NCI-H69 (cell line): ENCODE results near the gene TNIK.
"Not testable (repeated sequence)": the region's sequence is repeated elsewhere in the genome, so short reads cannot be mapped to it uniquely, and the experiment has no call there.

ENCODE experiments used
- DNase-seq: peaks from one replicate; lab custom pipeline; 2025; lab: John Stamatoyannopoulos, UW

TNIK gene

DNA sequence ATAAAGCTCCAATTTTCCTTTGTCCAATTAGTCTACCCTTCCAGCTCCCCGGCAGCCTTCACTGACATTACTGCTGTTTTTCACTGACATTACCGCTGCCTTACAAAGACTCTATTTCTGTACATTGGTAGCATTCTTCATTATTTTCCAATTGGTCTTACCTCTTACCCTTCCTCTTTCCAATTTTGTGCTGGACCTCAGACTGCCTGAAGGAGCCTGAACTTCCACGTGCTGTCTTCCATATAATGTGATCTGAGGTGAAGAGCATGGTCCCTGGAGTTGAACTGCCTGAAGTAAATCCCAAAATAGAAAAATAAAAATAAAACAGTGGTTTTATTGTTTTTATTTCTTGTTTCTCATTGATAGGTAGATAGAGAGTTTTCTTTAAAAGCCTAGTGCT is 9.2 kb upstream of the TNIK start:
- no peak for DNase-seq

DNA sequence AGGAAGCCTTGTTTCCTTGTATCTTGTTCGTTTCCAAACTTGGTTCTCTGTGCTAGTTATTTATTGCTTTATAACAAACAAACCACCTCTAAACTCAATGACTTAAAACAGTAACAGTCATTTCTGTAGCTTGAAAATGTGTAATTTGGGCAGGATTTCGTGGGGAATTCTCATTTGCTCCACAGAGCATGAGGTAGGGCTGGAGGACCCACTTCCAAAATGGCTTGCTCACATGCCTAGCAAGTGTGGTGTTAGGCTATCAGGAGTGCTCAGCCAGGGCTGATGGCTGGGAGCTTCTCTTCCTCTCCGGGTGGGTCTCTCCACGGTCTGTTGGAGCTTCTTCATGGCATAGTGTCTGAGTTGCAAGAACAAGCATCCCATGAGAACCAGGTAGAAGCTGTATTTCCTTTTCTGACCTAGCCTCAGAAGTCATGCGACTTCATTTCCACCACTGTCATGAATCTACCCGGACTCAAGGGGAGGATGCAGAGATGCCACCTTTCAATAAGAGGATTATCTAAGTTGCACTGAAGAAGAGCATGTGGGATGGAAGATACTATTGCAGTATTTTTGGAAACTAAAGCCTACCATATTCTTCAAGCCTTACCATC is 8.2 kb upstream of the TNIK start:
- no peak for DNase-seq

GRCh38 chr3:171465763-171466162 is 5.6 kb upstream of the TNIK start:
- DNase-seq, result no peak

- no peak for DNase-seq
These were observed 4.3 kb upstream of the TNIK start for GRCh38 chr3:171464462-171464861.

DNA sequence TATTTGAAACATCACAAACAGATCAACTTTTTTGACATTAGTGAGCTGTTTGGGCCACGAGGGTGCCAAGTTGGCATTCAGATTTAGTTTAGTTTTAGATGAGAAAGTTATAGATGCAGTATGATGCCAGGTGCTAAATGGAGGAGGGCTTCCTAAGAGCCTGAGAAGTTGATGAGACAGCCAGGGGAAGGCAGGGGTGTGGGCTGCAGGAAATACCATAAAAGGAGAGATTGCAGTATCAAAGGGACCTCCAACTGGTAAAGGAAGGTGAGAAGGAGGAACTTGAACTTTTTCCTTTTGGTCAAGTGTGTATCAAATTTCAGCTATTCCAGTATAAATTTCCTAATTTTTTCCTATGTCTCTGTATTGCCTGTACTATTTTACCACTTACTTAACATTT is 2.0 kb upstream of the TNIK start:
- DNase-seq, result no peak

GRCh38 chr3:171461525-171461917 is 1.3 kb upstream of the TNIK start:
- DNase-seq, result no peak

- DNase-seq, result peak; percentile 58
These were observed 720 bp upstream of the TNIK start for GRCh38 chr3:171460725-171461524.

DNA sequence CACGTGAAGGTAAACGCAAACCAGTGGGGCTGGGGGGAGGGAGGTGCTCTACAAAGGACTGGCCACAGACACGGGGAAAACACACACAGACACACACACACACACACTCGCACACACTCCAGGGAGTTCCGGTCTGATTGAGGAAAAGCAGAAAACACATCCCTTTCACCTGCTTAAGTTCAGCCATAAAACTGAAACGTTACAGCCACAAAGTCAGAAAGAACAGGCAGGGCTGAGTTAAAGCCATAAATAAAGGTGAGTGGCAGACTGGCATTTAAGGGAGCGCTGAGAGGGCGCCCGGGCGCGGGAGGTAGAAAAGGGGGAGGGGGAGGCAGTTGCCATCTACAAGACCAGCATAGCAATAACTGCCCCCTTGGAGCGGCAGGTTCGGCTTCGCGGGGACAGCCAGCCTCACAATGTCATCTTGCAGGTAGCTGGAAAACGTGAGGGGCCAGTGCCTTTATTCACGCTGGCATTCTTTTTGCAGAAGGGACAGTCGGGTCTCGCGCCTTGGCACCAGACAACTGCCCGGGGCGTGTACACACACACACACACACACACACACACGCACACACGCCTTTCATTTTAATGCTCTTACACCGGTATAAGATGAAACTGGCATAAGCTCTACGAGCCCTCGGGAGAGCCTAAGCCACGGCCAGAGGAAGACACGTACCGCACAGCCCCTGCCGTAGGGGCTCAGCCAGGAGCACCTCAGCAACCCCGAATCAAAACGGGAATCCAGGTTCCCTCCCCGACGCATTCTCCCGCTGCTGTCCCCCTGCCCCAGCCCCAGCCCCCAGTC is 866 bp downstream of the TNIK start:
- peak; percentile 57 for DNase-seq

- DNase-seq, result no peak
These were observed 1.4 kb downstream of the TNIK start for GRCh38 chr3:171458864-171459136.

DNA sequence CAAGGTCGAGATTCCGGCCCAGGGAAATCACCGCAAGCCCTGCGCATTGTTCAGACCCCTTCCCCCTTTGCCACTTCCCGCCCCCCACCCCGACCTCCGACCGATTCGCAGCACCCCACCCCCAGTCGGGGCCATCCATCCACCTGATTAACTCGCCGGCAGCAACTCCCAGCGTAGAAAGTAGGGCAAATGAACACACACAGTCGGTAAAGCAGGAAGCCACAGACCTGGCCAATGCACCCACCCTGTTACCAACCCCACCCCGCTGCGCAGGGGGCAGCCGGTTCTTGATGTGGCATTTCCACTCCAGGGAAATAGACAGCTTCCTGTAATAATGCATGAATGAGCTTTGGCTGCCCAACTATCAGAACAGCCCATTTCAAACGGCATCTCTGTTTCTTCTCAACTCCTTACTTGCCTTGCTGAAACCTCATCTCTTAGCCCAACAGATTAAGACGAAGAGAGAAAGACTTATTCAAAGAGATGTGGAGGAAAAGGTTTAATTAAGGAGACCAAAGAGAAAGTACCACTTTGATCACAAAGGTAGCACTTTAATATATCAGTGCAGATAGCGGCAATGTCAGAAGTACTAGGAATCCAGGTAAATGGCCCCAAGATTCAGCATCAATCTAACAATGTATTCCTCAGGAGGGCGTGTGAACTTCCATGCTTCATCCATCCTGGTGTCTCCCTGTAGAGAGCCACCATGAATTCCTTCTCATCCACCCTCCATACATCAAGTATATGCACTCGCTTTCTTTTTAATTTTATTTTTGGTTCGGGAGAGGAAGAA is 1.9 kb downstream of the TNIK start:
- DNase-seq, result no peak

DNA sequence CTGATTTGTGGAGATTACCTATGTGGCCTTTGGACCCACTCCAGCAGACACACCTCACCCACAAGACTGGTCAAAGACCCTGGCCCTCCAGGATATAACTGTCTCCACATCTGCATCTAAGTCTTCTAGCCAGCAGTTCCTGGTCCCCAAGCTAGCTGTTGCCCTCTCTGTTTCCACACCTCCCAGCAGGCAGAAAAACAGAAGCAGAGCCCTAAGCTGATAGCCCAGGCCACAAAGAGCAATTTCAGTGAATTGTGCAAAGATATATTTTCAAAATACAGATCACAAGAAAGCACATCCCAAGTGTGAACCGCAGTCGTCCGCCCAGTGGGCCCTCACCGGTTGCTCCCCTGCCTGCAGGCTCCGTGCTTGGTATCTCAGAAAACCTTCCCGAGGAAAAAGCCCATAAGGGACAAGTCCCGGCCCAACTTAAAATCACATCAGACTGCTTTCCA is 2.6 kb downstream of the TNIK start:
- DNase-seq, result no peak

DNA sequence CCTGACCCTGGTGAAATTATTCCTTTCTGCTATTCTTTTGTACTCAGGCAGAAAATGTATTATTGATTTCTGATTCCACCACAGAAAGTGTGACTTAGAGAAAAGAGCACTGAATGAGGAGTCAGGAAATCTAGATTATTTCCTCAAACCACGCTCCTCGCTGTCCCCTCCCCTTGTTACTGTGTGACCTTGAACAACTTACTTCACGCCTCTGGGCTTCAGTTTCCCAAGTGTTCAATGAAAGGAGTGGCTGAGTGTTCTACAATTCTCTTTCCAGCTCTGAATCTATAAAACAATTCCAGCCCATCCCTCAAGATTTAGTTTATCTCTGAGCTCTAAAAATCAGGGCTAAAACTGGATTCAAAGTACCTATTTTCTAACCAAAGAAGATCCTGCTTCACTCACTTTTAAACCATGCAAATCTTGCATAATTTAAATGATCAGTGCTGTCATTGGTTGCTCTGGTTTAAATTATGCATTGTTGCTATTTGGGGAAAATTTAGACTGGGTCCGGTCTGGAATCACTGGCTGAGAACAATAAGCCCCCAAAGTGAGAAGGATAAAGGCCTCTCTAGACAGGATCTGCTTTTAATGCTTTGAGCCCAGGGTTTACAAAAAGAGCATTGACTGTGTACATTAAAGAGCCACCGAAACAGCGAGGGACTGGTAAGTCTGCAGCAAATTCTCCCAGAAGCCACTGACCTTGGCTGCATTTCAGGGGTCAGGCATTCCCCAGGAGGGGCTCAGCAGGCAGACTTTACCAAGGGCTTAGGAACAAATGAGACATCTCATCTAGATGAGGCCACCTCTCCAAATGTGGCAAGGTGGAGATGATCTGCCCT is 3.2 kb downstream of the TNIK start:
- DNase-seq, result no peak

DNA sequence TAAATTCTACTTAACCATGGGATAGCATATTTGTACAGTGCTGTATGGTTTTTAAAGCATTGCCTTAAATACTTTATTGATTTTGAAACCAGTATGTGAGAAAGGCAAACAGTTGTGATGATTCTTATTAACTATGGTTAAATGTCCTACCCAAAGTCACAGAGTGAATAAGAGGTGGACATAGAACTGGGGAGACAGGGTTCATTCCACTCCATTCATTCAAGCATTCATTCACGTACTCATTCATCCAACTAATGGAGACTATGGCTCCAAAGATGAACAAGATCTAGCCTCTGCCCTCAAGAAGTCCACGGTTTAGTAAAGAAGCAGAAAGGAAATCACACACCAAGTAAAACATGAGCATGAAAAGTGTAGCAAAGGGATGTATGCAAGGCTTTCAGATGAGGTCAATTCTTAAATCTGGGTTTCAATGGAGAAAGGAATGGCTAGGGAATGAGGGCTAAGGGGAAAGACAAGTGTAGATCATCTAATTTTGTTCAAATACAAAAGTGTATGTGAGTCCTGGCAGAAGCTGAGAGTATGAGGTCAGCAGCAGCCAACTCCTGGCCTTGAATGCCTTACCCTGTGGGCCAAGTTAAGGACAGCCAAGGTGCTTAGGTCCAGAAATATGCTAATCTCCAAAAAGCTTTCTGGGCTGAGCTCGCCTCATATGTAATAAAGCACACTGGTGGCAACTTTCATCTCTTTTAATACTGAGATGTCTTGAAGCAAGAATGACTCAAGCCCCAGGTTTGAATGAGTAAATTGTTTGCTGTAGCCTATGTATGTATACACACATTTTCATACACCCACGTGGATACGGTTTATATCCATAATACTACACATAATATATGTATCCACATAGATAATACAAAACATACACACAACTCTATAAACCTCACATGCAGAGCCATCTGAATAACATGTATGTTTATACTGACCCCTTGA is 4.3 kb downstream of the TNIK start:
- DNase-seq, result no peak

DNA sequence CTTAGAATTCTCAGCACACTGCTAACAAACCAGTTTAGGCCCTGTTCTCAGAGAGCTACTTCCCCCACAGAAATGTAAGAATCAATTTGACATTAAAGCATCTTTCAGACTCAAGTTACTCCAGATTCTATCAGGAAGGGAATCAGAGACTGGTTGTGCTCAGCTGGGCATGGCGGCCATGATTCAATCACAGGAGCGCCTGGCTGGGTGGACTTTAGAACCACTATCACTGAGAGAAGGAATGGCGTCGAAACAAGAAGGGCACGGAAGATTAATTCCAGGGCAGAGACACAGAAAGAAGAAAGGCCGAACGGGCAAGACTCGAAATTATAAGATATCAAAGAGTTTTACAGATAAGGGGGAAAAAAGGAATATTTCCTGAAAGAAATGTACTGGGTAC is 6.2 kb downstream of the TNIK start:
- no peak for DNase-seq

DNA sequence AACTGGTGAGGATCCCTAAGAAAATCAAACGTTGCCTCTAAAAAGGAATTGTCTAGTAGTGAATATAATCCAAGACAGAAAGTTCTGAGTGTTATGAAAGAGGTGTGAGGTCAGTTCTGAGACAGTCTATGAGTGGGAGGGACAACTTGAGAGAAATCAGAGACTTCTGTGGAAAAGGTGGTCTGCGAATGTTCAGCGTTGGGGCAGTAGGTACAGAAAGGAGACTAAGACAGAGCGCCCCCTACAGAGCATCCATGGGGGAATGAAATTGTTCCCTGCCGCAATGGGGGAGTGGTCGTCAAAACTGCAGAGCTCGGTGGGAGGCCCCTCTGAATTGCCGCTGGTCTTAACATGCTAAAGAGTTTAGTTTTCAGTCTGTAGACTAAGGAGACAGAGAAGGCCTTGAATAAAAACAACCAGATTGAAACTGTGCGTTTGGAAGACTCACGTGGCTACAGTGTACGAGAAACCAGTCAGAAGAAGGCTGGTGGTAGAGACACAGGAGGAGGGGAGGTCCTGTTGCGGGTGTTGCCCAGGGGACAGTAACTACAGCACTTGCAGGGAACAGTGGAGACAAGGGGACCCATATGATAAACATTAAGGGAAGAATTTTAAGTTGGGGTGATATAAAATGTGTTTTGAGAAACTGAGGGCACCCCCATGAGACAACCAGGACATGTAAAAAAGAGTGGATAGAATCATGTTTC is 6.9 kb downstream of the TNIK start:
- DNase-seq, result no peak

GRCh38 chr3:171452328-171452727 is 7.9 kb downstream of the TNIK start:
- DNase-seq, result no peak

DNA sequence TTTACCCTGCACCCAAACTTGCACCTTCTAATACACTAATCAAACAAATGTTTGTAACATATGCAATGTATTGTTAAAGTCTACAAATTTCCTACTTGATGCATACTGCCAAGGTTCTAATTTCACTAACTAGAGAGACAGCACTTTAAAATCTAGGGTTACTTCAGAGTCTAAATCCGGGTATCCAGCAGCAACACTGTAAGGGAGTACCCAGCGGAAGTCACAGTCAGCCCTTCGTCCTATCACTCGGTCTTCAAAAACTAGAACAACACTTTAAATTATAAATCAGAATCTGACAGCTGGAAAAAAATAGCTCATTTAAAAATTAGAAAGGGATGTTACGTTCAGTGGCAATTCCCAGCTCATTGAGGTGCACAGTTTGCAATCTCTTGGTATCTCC is 8.3 kb downstream of the TNIK start:
- no peak for DNase-seq

DNA sequence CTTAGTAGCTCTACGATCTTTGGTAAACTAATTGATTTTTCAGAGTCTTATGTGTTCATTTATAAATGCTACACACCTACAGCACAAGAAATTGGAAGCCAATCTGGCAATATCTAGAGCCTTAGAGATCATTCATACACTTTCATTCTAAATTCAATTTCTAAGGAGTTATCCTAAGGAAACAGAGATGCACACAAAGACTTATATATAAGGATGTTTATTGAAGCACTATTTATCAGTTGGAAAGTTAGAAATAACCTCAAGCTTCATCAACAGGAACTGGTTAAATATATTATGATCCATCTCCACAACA is 12.7 kb downstream of the TNIK start:
- DNase-seq, result not testable (repeated sequence)

- no peak for DNase-seq
These were observed 13.2 kb downstream of the TNIK start for GRCh38 chr3:171446801-171447578.
